Neural crest cell (in vitro differentiated cells): ENCODE measurements around the gene AGBL4. TPM values are rescaled to one million over a fixed set of nuclear protein-coding genes. Genes with fewer than 3 reads are reported as not detected.

Experiments
- DNase-seq: peaks from one replicate; pipeline ENCODE4 v3.0.0; 2021; ENCODE audit warnings: low read depth, mixed read lengths, low spot score
- H3K27ac Mint-ChIP-seq: one replicate; pipeline ENCODE4 v1.8.0; 2021; ENCODE audit warnings: mild to moderate bottlenecking, mixed read lengths; ENCODE audit not compliant: unreplicated experiment
- H3K27me3 Mint-ChIP-seq: 2 replicates; pipeline ENCODE4 v1.8.0; 2021; ENCODE audit warnings: low read depth, mild to moderate bottlenecking, mixed read lengths
- H3K36me3 Mint-ChIP-seq: 2 replicates; pipeline ENCODE4 v1.8.0; 2021; ENCODE audit warnings: low read depth, mild to moderate bottlenecking, mixed read lengths
- H3K4me1 Mint-ChIP-seq: 2 replicates; pipeline ENCODE4 v1.8.0; 2021; ENCODE audit warnings: mixed read lengths
- H3K4me3 Mint-ChIP-seq: one replicate; pipeline ENCODE4 v1.8.0; 2021; ENCODE audit warnings: mild to moderate bottlenecking, mixed read lengths
- H3K9me3 Mint-ChIP-seq: 2 replicates; pipeline ENCODE4 v1.8.0; 2021; ENCODE audit warnings: mixed read lengths
- CTCF ChIP-seq: fragments of 200-600 bp; sonication (generic); conservative IDR thresholded peaks from 2 replicates; pipeline ENCODE4 v1.5.0; 2021; ENCODE audit warnings: antibody characterized with exemption, mild to moderate bottlenecking
- total RNA-seq: library from RNA; stranded (reverse); gene quantifications from 2 replicates; pipeline ENCODE4 v1.2.1, GENCODE V29; 2021

The AGBL4 gene
- total RNA-seq, 1 donor from 2014 or later: 0.09 TPM

DNA sequence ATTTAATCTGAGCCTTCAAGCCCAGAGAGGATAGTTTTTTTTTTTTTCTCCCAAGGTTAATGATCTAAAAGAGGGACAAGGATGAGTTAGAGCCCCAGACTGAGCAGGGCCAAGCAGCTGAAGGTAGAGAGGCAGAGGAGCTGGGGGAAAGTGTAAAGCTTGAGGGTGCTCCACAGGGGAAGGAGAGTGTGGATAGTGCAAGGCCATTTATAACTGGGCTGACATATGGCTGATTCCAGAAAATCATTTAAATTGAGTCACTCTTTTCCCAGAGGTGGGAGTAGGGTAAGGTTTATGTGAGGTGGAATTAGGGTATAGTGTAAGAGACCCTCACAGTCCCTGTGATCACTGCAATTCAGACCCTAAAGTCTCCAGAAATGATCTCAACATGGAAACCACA, 1302.8 kb downstream of the AGBL4 start:
- Mint-ChIP-seq H3K36me3 (no peaks in the 10 kb centered on the region), H3K9me3 (no peaks in the 10 kb centered on the region), H3K4me1 (no peaks in the 10 kb centered on the region), H3K27me3 (no peaks in the 10 kb centered on the region), H3K4me3 (no peak overlapping the region), H3K27ac (no peak overlapping the region)
- no peak for TF ChIP-seq CTCF
- no peak for DNase-seq

DNA sequence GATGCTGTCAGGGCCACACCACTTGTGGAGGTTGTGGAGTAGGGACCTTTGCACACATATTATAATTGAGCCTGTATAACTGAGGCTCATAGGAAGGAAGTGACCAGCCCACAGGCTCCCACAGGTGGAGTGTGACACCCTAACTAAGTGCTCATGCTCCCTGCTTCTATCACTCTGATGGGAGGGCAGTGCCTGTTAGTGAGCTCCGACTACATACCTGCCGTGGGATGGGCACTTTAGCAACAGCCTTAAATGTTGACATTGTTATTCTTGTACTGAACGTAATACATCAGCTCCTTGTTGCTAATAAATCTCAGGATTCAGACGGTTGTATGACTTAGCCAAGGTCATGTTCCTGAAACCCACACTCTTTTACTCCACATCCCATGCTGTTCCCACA, 1305.0 kb downstream of the AGBL4 start:
- Mint-ChIP-seq H3K36me3 (no peaks in the 10 kb centered on the region), H3K9me3 (no peaks in the 10 kb centered on the region), H3K4me1 (no peaks in the 10 kb centered on the region), H3K27ac (no peak overlapping the region), H3K4me3 (no peak overlapping the region), H3K27me3 (peaks cover 3% of the 10 kb centered on the region)
- no peak for DNase-seq
- no peak for TF ChIP-seq CTCF

GRCh38 chr1:48718116-48718630, 1305.6 kb downstream of the AGBL4 start:
- no peaks in the 10 kb centered on the region for H3K4me1 Mint-ChIP-seq
- no peaks in the 10 kb centered on the region for H3K36me3 Mint-ChIP-seq
- peaks cover 3% of the 10 kb centered on the region for H3K27me3 Mint-ChIP-seq
- H3K9me3 Mint-ChIP-seq: no peaks in the 10 kb centered on the region
- no peak for DNase-seq
- no peak overlapping the region for H3K27ac Mint-ChIP-seq
- no peak for TF ChIP-seq CTCF
- no peak overlapping the region for H3K4me3 Mint-ChIP-seq

DNA sequence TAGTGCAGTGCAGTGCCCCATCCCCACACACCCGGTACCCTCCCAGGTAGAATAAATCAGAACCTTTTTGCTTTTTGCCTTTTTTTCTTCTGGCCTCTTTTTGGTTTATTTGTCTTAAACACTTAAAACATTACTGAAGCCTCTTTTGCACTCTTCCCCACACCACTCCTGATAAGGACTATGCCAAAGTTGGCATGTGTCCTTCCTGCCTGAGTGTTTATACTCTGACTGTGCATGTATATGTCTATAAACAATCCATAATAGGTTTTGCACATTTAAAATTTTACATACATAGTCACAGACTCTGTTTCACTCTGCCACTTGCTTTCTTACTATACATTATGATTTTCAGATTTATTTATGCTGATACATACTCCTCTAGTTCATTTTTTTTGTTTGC, 1306.7 kb downstream of the AGBL4 start:
- H3K9me3 Mint-ChIP-seq: no peaks in the 10 kb centered on the region
- no peak for DNase-seq
- H3K27me3 Mint-ChIP-seq: peaks cover 3% of the 10 kb centered on the region
- no peak overlapping the region for H3K4me3 Mint-ChIP-seq
- no peak overlapping the region for H3K27ac Mint-ChIP-seq
- H3K4me1 Mint-ChIP-seq: no peaks in the 10 kb centered on the region
- TF ChIP-seq CTCF: no peak
- H3K36me3 Mint-ChIP-seq: no peaks in the 10 kb centered on the region

DNA sequence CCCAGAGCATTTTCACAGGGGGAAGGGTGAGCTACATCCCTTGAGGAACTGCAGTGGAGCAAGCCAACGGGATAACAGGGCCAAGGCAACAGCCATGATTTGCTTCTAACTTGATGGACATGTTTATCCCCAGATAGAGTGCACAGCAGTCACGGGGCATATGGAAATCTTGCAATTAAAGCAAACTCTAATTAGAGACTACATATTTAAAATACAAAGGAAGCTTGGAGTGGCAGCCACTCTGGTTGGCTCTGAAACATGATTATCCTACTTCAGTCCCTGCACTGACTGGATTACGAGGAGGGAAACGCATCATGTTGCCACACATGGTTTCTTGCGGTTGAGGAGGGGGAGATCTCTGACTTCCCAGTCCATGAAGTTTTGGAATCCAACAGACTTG, 1307.8 kb downstream of the AGBL4 start:
- no peaks in the 10 kb centered on the region for H3K4me1 Mint-ChIP-seq

More for the DNA sequence above, 1307.8 kb downstream of the AGBL4 start:
- no peaks in the 10 kb centered on the region for H3K9me3 Mint-ChIP-seq
- no peak for DNase-seq
- no peak overlapping the region for H3K27ac Mint-ChIP-seq
- H3K4me3 Mint-ChIP-seq: no peak overlapping the region
- H3K27me3 Mint-ChIP-seq: peaks cover 3% of the 10 kb centered on the region
- no peak for TF ChIP-seq CTCF
- no peaks in the 10 kb centered on the region for H3K36me3 Mint-ChIP-seq
